DLD1 (cell line): ENCODE results near the gene EZR.

ENCODE experiments used
- in situ Hi-C: cut with HindIII; loops from 2 replicates; pipeline ENCODE4 v1.10.0; 2017; ENCODE audit warnings: low sequenced_read_pairs

The EZR gene

GRCh38 chr6:158819213-158819976, at the start of gene EZR:
Gene EZR, minus strand, starts transcription at chr6:158819368. Its CDS starts 1,275 bp downstream, at chr6:158818093.
- in situ Hi-C loops, result no loop called here

GRCh38 chr6:158868122-158868480, 48.9 kb upstream of the EZR start:
- in situ Hi-C loops, result no loop called here

GRCh38 chr6:158867381-158868121, 48.4 kb upstream of the EZR start:
- in situ Hi-C loops, result no loop called here

- in situ Hi-C loops, result no loop called here
Observed at GRCh38 chr6:158865769-158866168, 46.6 kb upstream of the EZR start.

- in situ Hi-C loops, result no loop called here
Observed at GRCh38 chr6:158863646-158864045, 44.5 kb upstream of the EZR start.

GRCh38 chr6:158861686-158862381, 42.7 kb upstream of the EZR start:
- in situ Hi-C loops, result no loop called here

GRCh38 chr6:158860279-158860865, 41.2 kb upstream of the EZR start:
- in situ Hi-C loops, result no loop called here

GRCh38 chr6:158856261-158856660, 37.1 kb upstream of the EZR start:
- in situ Hi-C loops, result no loop called here

GRCh38 chr6:158854214-158855101, 35.3 kb upstream of the EZR start:
- in situ Hi-C loops, result no loop called here

- in situ Hi-C loops, result no loop called here
Observed at GRCh38 chr6:158853880-158854213, 34.7 kb upstream of the EZR start.

- in situ Hi-C loops, result no loop called here
Observed at GRCh38 chr6:158853072-158853879, 34.1 kb upstream of the EZR start.

GRCh38 chr6:158852312-158853071, 33.3 kb upstream of the EZR start:
- in situ Hi-C loops, result no loop called here

GRCh38 chr6:158850807-158851115, 31.6 kb upstream of the EZR start:
- in situ Hi-C loops, result no loop called here

GRCh38 chr6:158849899-158850806, 31.0 kb upstream of the EZR start:
- in situ Hi-C loops, result no loop called here

- in situ Hi-C loops, result no loop called here
Observed at GRCh38 chr6:158848490-158848895, 29.3 kb upstream of the EZR start.

GRCh38 chr6:158847786-158848185, 28.6 kb upstream of the EZR start:
- in situ Hi-C loops, result no loop called here

- in situ Hi-C loops, result no loop called here
Observed at GRCh38 chr6:158847012-158847529, 27.9 kb upstream of the EZR start.
